Vagina (tissue), 2 donors: ENCODE results near the gene PXDN.

ENCODE experiments used
- CTCF ChIP-seq, 3 experiments: fragments of 450-650 bp in 2 of 3; fragments of 200-600 bp in 1 of 3; sonication (generic) in 1 of 3; IDR thresholded peaks; one replicate each; pipeline ENCODE4 v1.5.1; 2017 to 2019; ENCODE audit warnings: antibody characterized with exemption in 3 of 3, mild to moderate bottlenecking in 2 of 3, moderate library complexity in 2 of 3
- POLR2A ChIP-seq, 2 donors: fragments of 450-650 bp; IDR thresholded peaks; one replicate each; pipeline ENCODE4 v1.6.1; 2017; ENCODE audit warnings: antibody characterized with exemption in 2 of 2, mild to moderate bottlenecking in 2 of 2, moderate library complexity in 2 of 2
- POLR2AphosphoS5 ChIP-seq, 2 donors: sonication (generic); formaldehyde crosslinking; IDR thresholded peaks; one replicate each; pipeline ENCODE4 v1.9.0; 2017; ENCODE audit warnings: antibody characterized with exemption in 2 of 2, mild to moderate bottlenecking in 2 of 2, low read depth in 1 of 2; ENCODE audit not compliant: insufficient read depth in 1 of 2

GRCh38 chr2:1607971-1608688 is 136.2 kb downstream of the PXDN start:
- TF ChIP-seq POLR2A (IDR thresholded peaks at IDR 0.05) (no peak), CTCF (IDR thresholded peaks at IDR 0.05) (no peak), POLR2AphosphoS5 (IDR thresholded peaks at IDR 0.05; ENCODE audit: insufficient read depth in 1 of 2, low read depth in 1 of 2) (no peak)
